Smooth muscle cell (in vitro differentiated cells): Measurements from ENCODE around the gene STMN1. TPM values are rescaled to one million over a fixed set of nuclear protein-coding genes. Genes with fewer than 3 reads are reported as not detected.

Source experiments
- DNase-seq: peaks from one replicate; lab custom pipeline; 2025; ENCODE audit not compliant: unreplicated experiment; lab: John Stamatoyannopoulos, UW
- H2AFZ ChIP-seq: fragments of 200-600 bp; sonication (generic); 2 replicates; pipeline ENCODE4 v1.6.0; 2016; ENCODE audit warnings: antibody characterized with exemption, low read depth, mild to moderate bottlenecking
- H3F3A ChIP-seq: fragments of 200-600 bp; sonication (generic); 2 replicates; pipeline ENCODE4 v1.6.0; 2017; ENCODE audit warnings: antibody characterized with exemption, low read depth
- H3K27ac ChIP-seq: fragments of 200-600 bp; sonication (generic); 2 replicates; pipeline ENCODE4 v1.5.1; 2016; ENCODE audit warnings: low read depth, mild to moderate bottlenecking
- H3K27me3 ChIP-seq: fragments of 200-600 bp; sonication (generic); 2 replicates; pipeline ENCODE4 v1.6.1; 2016; ENCODE audit warnings: low read depth, mild to moderate bottlenecking
- H3K36me3 ChIP-seq: fragments of 200-600 bp; sonication (generic); 2 replicates; pipeline ENCODE4 v1.5.1; 2016; ENCODE audit warnings: low read depth
- H3K4me1 ChIP-seq: fragments of 200-600 bp; sonication (generic); 2 replicates; pipeline ENCODE4 v1.5.1; 2016; ENCODE audit warnings: low read depth
- H3K4me2 ChIP-seq: fragments of 200-600 bp; sonication (generic); 2 replicates; pipeline ENCODE4 v1.6.0; 2016; ENCODE audit warnings: mild to moderate bottlenecking
- H3K4me3 ChIP-seq: fragments of 200-600 bp; sonication (generic); 2 replicates; pipeline ENCODE4 v1.5.1; 2016; ENCODE audit warnings: mild to moderate bottlenecking
- H3K79me2 ChIP-seq: fragments of 200-600 bp; sonication (generic); 2 replicates; pipeline ENCODE4 v1.6.0; 2016; ENCODE audit warnings: low read depth, mild to moderate bottlenecking
- H3K9ac ChIP-seq: fragments of 200-600 bp; sonication (generic); 2 replicates; pipeline ENCODE4 v1.6.0; 2016; ENCODE audit warnings: low read depth
- H3K9me3 ChIP-seq: fragments of 200-600 bp; sonication (generic); replicated peaks from 2 replicates; pipeline ENCODE4 v1.5.1; 2016; ENCODE audit warnings: low read depth
- H4K20me1 ChIP-seq: fragments of 200-600 bp; sonication (generic); 2 replicates; pipeline ENCODE4 v1.6.0; 2016; ENCODE audit warnings: low read depth
- CTCF ChIP-seq: fragments of 200-600 bp; sonication (generic); IDR thresholded peaks from 2 replicates; pipeline ENCODE4 v1.5.1; 2017; ENCODE audit warnings: borderline replicate concordance, mild to moderate bottlenecking, antibody characterized with exemption; ENCODE audit not compliant: insufficient read depth, poor library complexity, severe bottlenecking
- WGBS: methylation state at CpG from one replicate; pipeline ENCODE4 v1.1.7; 2016; ENCODE audit warnings: low lambda C conversion rate; 5-methylcytosine and 5-hydroxymethylcytosine counted together
- polyA plus RNA-seq: library from polyadenylated mRNA; unstranded; fragments of >200 nt; fragmentation: Nextera tagmentation; extraction: Ambion mirVana; gene quantifications from 2 replicates; pipeline ENCODE4 v1.2.1, GENCODE V29; 2016
- total RNA-seq: library from RNA; depleted of rRNA; stranded (reverse); fragments of >200 nt; gene quantifications from 2 replicates; pipeline ENCODE4 v1.2.3, GENCODE V29; 2014

STMN1 gene
- total and polyA plus RNA-seq, 2 experiments from 2014 or later, result 115 to 331 TPM

- Histone ChIP-seq H3K4me2 (no peak overlapping the region), H3K4me1 (peaks cover 5% of the 10 kb centered on the region), H4K20me1 (no peaks in the 10 kb centered on the region), H3K27ac (no peak overlapping the region), H3K79me2 (no peaks in the 10 kb centered on the region), H3F3A (no peaks in the 10 kb centered on the region), H3K4me3 (no peak overlapping the region), H3K9me3 (no peaks in the 10 kb centered on the region), H3K36me3 (no peaks in the 10 kb centered on the region), H3K9ac (no peak overlapping the region), H3K27me3 (no peaks in the 10 kb centered on the region), H2AFZ (no peak overlapping the region)
- no peak for TF ChIP-seq CTCF
- no peak for DNase-seq
- WGBS, result 91% methylated on average over 5 of the region's 5 CpGs
These were observed 26.1 kb upstream of the STMN1 start for GRCh38 chr1:25932321-25932720.

DNA sequence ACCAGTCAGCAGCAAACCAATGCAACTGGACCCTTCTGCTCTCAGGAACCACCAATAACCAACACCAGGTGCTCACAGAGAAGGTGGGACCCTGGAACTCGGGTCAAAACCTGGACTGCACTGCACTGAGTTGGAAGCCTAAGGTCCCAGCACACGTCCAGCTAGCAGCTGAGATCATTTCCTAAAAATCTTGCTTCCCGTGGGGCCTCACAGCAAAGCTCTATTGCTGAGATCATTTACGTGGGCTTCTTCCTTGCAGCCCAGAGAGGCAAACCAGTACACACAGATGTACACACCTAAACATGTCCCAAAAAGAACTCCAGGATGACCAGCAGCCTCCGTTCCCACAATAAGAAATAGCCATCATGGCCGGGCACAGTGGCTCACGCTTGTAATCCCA is 22.8 kb upstream of the STMN1 start:
- TF ChIP-seq CTCF, result no peak
- Histone ChIP-seq H3K9ac (no peak overlapping the region), H3K27me3 (no peaks in the 10 kb centered on the region), H2AFZ (no peak overlapping the region), H3F3A (no peaks in the 10 kb centered on the region), H3K9me3 (no peaks in the 10 kb centered on the region), H3K4me2 (no peak overlapping the region), H4K20me1 (no peaks in the 10 kb centered on the region), H3K4me1 (peaks cover 13% of the 10 kb centered on the region), H3K79me2 (no peaks in the 10 kb centered on the region), H3K27ac (no peak overlapping the region), H3K4me3 (no peak overlapping the region), H3K36me3 (no peaks in the 10 kb centered on the region)
- no peak for DNase-seq
- 82% methylated on average over 7 of the region's 7 CpGs for WGBS

DNA sequence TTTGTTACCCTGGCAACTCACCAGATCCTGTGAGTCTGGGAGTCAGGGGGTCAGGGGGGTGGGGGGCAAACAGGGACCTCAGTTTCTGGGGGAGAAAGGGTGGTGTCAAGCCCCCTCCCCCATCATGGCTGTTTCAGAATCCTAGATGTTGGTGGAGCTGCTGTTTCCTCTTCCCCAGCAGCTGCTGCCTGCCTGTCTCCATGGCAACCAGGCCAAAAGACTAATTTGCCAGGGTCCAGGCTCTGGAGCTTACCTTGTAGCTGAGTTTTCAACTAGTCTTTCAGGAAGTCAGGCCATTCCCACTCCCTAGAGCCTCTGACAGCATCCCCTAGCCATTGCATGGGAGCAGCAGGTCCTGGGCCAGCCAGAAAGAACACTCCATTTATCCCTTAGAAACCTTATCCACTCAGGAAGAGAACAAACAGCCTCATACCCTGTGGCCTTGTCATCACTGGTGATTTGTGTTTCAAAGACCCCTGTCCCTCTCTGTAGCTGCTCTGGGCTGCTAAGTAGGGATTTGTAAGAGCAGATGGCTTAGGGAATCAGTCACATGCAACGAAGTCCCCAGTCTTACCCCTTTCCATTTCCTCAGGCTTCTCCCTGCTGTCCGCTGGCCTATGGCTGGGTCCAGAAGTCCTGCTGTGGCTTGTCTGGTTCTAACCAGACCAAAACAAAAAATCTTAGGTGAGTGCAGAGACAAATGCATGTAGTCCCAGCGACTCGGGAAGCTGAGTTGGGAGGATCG is 21.5 kb upstream of the STMN1 start:
- Histone ChIP-seq H3F3A (no peaks in the 10 kb centered on the region), H3K9me3 (no peaks in the 10 kb centered on the region), H3K36me3 (no peaks in the 10 kb centered on the region), H3K4me1 (peaks cover 17% of the 10 kb centered on the region), H3K27me3 (no peaks in the 10 kb centered on the region), H2AFZ (no peak overlapping the region), H3K4me3 (no peak overlapping the region), H3K4me2 (no peak overlapping the region), H4K20me1 (no peaks in the 10 kb centered on the region), H3K27ac (no peak overlapping the region), H3K9ac (no peak overlapping the region), H3K79me2 (no peaks in the 10 kb centered on the region)
- no peak for TF ChIP-seq CTCF
- WGBS, result 86% methylated on average over 5 of the region's 5 CpGs
- no peak for DNase-seq
